Smooth muscle cell (in vitro differentiated cells): Measurements from ENCODE around the gene FAM174C. TPM values are rescaled to one million over a fixed set of nuclear protein-coding genes. Genes with fewer than 3 reads are reported as not detected.
A peak's percentile ranks its signal among the peaks of the same experiment; 100 is the strongest.

ENCODE experiments used
- DNase-seq: peaks from one replicate; lab custom pipeline; 2025; ENCODE audit not compliant: unreplicated experiment; lab: John Stamatoyannopoulos, UW
- H2AFZ ChIP-seq: fragments of 200-600 bp; sonication (generic); 2 replicates; pipeline ENCODE4 v1.6.0; 2016; ENCODE audit warnings: antibody characterized with exemption, low read depth, mild to moderate bottlenecking
- H3F3A ChIP-seq: fragments of 200-600 bp; sonication (generic); 2 replicates; pipeline ENCODE4 v1.6.0; 2017; ENCODE audit warnings: antibody characterized with exemption, low read depth
- H3K27ac ChIP-seq: fragments of 200-600 bp; sonication (generic); 2 replicates; pipeline ENCODE4 v1.5.1; 2016; ENCODE audit warnings: low read depth, mild to moderate bottlenecking
- H3K27me3 ChIP-seq: fragments of 200-600 bp; sonication (generic); 2 replicates; pipeline ENCODE4 v1.6.1; 2016; ENCODE audit warnings: low read depth, mild to moderate bottlenecking
- H3K36me3 ChIP-seq: fragments of 200-600 bp; sonication (generic); 2 replicates; pipeline ENCODE4 v1.5.1; 2016; ENCODE audit warnings: low read depth
- H3K4me1 ChIP-seq: fragments of 200-600 bp; sonication (generic); 2 replicates; pipeline ENCODE4 v1.5.1; 2016; ENCODE audit warnings: low read depth
- H3K4me2 ChIP-seq: fragments of 200-600 bp; sonication (generic); 2 replicates; pipeline ENCODE4 v1.6.0; 2016; ENCODE audit warnings: mild to moderate bottlenecking
- H3K4me3 ChIP-seq: fragments of 200-600 bp; sonication (generic); 2 replicates; pipeline ENCODE4 v1.5.1; 2016; ENCODE audit warnings: mild to moderate bottlenecking
- H3K79me2 ChIP-seq: fragments of 200-600 bp; sonication (generic); 2 replicates; pipeline ENCODE4 v1.6.0; 2016; ENCODE audit warnings: low read depth, mild to moderate bottlenecking
- H3K9ac ChIP-seq: fragments of 200-600 bp; sonication (generic); 2 replicates; pipeline ENCODE4 v1.6.0; 2016; ENCODE audit warnings: low read depth
- H3K9me3 ChIP-seq: fragments of 200-600 bp; sonication (generic); replicated peaks from 2 replicates; pipeline ENCODE4 v1.5.1; 2016; ENCODE audit warnings: low read depth
- H4K20me1 ChIP-seq: fragments of 200-600 bp; sonication (generic); 2 replicates; pipeline ENCODE4 v1.6.0; 2016; ENCODE audit warnings: low read depth
- WGBS: methylation state at CpG from one replicate; pipeline ENCODE4 v1.1.7; 2016; ENCODE audit warnings: low lambda C conversion rate; 5-methylcytosine and 5-hydroxymethylcytosine counted together
- polyA plus RNA-seq: library from polyadenylated mRNA; unstranded; fragments of >200 nt; fragmentation: Nextera tagmentation; extraction: Ambion mirVana; gene quantifications from 2 replicates; pipeline ENCODE4 v1.2.1, GENCODE V29; 2016
- total RNA-seq: library from RNA; depleted of rRNA; stranded (reverse); fragments of >200 nt; gene quantifications from 2 replicates; pipeline ENCODE4 v1.2.3, GENCODE V29; 2014
- TF ChIP-seq, protein P1 (sequence below): fragments of 200-600 bp; sonication (generic); IDR thresholded peaks from 2 replicates; pipeline ENCODE4 v1.5.1; 2017; ENCODE audit warnings: borderline replicate concordance, mild to moderate bottlenecking, antibody characterized with exemption; ENCODE audit not compliant: insufficient read depth, poor library complexity, severe bottlenecking

FAM174C gene
- total and polyA plus RNA-seq, 2 experiments from 2014 or later, result 41.5 to 75.6 TPM

DNA sequence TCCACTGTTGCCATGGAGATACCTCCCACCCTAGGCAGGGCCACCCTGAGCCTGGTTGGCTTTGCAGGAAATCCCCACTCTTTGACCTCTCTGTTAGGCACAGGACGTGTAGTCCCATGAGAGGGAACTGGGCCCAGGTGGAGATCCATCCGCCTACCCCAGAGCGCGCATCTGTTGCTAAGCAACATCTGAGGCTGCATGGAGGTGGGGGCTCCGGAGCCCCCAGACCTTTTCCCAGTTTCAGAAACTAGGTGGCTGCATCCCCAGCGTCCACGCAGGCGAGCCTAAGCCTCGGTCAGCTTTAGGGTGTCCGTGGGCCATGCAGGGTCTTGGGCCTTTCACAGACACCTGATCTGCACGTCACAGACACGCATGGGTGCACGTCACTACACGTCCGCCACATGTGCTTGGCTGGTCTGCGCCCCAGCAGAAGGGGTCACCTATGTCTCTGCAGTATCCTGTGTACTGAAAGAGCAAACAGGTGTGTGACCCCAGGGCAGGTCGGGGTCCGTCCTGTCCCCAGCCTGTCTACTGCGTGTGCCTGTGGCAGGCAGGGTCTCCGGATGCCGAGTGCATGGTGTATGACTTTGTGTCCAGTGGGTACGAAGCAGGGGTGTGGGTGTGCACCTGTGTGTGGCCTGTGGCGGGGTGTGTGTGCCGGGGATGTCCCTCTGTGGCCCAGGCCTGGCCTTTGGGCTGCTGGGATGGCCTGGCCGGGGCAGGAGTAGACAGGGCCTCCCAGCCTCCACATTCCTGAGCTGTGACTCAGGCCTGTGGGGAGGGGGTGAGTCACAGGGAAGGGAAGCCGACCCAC, 10.3 kb upstream of the FAM174C start:
- Histone ChIP-seq H4K20me1 (peaks cover 10% of the 10 kb centered on the region), H3K9me3 (no peaks in the 10 kb centered on the region), H3K4me2 (peak overlapping the region; percentile 91), H3F3A (peaks cover 42% of the 10 kb centered on the region), H3K4me1 (peaks cover 55% of the 10 kb centered on the region), H3K27me3 (no peaks in the 10 kb centered on the region), H3K36me3 (no peaks in the 10 kb centered on the region), H3K27ac (peak overlapping the region; percentile 97), H2AFZ (no peak overlapping the region), H3K9ac (peak overlapping the region; percentile 47), H3K4me3 (no peak overlapping the region), H3K79me2 (peaks cover 5% of the 10 kb centered on the region)
- 62% methylated on average over 24 of the region's 26 CpGs for WGBS
- TF ChIP-seq, protein P1, sequence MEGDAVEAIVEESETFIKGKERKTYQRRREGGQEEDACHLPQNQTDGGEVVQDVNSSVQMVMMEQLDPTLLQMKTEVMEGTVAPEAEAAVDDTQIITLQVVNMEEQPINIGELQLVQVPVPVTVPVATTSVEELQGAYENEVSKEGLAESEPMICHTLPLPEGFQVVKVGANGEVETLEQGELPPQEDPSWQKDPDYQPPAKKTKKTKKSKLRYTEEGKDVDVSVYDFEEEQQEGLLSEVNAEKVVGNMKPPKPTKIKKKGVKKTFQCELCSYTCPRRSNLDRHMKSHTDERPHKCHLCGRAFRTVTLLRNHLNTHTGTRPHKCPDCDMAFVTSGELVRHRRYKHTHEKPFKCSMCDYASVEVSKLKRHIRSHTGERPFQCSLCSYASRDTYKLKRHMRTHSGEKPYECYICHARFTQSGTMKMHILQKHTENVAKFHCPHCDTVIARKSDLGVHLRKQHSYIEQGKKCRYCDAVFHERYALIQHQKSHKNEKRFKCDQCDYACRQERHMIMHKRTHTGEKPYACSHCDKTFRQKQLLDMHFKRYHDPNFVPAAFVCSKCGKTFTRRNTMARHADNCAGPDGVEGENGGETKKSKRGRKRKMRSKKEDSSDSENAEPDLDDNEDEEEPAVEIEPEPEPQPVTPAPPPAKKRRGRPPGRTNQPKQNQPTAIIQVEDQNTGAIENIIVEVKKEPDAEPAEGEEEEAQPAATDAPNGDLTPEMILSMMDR, result no peak
- DNase-seq, result no peak

DNA sequence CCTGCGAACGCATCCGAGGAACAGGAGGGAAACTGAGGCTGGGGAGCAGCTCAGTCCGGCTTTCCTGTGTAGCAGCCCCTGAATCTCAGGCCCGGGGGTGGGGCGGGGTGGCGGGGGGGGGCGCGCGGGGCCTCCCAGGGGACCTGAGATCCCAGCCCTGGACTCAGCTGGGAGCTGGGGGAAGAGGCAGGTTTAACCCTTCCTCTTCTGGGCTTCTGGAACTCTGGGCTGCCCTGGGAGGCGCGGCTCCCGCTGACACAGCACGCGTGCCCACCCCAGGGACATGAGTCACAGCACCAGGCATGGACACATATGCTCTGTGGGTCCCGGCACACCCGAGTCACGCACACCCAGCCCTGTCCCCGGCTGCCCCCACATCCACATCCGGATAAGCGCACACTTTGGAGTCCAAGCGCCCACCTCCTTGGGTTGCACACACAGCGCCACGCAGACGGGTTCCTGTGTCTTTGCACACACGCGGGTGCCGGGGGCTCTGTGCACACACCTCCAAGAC, 9.7 kb upstream of the FAM174C start:
- Histone ChIP-seq H3K4me1 (peaks cover 56% of the 10 kb centered on the region), H3K9ac (peak overlapping the region; percentile 80)

DNA sequence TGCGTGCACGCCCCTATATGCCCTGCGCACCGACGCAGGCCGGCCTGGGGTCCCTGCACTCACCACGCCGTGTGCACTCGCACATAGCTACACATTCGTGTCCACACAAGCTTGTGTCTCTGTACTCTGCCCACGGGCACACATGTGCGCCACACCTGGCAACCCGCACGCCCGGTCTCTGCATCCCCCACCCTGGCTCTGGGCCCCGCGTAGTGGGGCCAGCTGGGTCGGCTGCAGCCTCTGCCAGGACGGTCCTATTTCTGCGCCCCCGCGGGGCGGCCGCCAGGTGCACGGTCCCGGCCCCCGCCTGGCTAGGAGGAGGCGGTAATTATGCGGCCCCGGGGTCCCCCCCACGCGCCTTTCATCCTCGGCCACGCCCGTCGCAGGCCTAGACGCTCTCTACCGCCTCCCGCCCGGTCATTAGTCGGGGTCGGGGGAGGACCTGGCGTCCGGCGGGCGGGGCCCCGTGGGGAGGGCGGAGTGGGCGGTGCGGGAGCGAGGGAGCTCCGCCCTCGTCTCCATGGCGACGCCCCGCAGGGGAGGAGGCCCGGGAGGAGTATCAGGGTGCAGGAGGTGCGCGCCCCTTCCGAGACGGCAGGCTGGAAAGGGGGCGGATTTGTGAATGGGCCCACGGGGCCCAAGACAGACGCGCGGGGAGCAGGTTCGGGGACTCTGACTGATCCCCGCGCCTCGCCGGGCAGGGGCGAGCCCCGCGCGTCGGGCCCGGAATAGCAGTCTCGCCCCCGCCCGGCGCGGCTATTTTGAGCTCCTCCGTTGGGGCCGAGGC, 9.0 kb upstream of the FAM174C start:
- 2% methylated on average over 63 of the region's 84 CpGs for WGBS
- peak; percentile 83 for DNase-seq
- no peaks in the 10 kb centered on the region for H3K9me3 ChIP-seq
- peak overlapping the region; percentile 97 for H3K27ac ChIP-seq
- TF ChIP-seq, protein P1, result no peak
- peaks cover 18% of the 10 kb centered on the region for H3K79me2 ChIP-seq
- peaks cover 51% of the 10 kb centered on the region for H3F3A ChIP-seq
- no peak overlapping the region for H2AFZ ChIP-seq
- peaks cover 61% of the 10 kb centered on the region for H3K4me1 ChIP-seq
- no peaks in the 10 kb centered on the region for H3K27me3 ChIP-seq
- H3K9ac ChIP-seq, result peak overlapping the region; percentile 80
- no peaks in the 10 kb centered on the region for H3K36me3 ChIP-seq
- peaks cover 23% of the 10 kb centered on the region for H4K20me1 ChIP-seq
- H3K4me2 ChIP-seq, result peak overlapping the region; percentile 91
- peak overlapping the region; percentile 68 for H3K4me3 ChIP-seq

More for the DNA sequence above, 9.7 kb upstream of the FAM174C start:
- peak; percentile 88 for DNase-seq
- Histone ChIP-seq H4K20me1 (peaks cover 16% of the 10 kb centered on the region), H3K36me3 (no peaks in the 10 kb centered on the region), H3F3A (peaks cover 44% of the 10 kb centered on the region), H3K9me3 (no peaks in the 10 kb centered on the region), H3K4me3 (peak overlapping the region; percentile 68), H3K27ac (peak overlapping the region; percentile 97), H3K4me2 (peak overlapping the region; percentile 91), H3K79me2 (peaks cover 11% of the 10 kb centered on the region), H3K27me3 (no peaks in the 10 kb centered on the region), H2AFZ (no peak overlapping the region)
- TF ChIP-seq, protein P1, result no peak
- 1% methylated on average over 15 of the region's 28 CpGs for WGBS
